Measurements from ENCODE around the gene SUCO.
A peak's percentile ranks its signal among the peaks of the same experiment; 100 is the strongest.

SUCO gene

DNA sequence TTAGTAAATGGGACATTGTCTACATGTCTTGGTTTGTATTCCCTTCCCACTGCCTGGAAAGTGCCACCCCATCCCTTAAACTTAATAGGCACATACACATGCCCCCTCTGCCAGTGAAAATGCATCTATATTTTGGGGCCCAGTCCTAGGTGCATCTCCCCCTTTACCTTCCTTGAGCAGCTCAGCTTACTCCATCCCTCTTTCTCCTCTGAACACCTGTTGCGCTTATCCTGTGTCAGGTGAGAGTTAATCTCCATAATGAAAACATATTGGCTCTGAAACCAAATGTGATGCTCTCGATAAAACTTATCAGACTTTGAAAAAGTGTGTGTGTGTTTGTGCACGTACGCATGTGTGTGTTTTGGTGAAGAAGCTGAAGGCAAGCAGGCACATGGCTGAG is 15.4 kb upstream of the SUCO start:
- DNase-seq = no peak

DNA sequence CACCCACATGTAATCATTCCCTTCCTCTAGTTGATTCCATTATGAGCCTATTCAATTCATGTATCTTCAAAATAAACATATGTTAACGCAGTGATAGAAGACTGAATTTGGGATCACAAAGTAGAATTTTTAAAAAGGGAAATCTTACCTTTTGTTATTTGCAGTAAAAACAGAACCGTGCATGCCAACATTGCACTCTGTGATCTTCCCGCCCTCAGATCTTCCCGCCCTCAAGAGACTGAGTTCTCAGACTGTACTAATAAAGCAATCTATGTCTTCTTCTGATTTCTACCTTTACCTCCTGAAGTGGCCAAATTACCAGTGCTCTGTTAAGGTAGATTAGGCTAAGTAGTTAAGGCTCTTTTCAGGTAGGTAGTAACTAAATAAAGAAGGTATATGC is 3.6 kb upstream of the SUCO start:
- DNase-seq = no peak

DNA sequence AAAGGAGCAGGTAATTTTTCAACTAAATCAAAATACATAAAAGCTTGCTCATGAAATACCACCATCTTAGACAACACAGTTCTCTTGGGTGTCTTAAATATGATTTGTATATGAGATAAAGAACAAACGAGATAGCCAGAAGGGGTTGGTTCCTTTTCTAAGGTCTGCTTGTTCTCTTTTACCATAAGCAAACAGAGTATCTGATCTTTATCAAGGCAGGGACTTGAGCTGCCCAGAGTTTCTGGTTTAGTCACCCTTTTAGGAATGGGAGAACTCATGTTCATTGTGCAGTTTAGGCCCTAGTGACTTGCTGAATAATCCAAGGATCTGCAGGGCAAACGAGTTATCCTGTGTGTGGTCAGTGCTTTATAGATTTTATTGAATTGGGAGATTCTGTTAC is 3.0 kb upstream of the SUCO start:
- no peak for DNase-seq

DNA sequence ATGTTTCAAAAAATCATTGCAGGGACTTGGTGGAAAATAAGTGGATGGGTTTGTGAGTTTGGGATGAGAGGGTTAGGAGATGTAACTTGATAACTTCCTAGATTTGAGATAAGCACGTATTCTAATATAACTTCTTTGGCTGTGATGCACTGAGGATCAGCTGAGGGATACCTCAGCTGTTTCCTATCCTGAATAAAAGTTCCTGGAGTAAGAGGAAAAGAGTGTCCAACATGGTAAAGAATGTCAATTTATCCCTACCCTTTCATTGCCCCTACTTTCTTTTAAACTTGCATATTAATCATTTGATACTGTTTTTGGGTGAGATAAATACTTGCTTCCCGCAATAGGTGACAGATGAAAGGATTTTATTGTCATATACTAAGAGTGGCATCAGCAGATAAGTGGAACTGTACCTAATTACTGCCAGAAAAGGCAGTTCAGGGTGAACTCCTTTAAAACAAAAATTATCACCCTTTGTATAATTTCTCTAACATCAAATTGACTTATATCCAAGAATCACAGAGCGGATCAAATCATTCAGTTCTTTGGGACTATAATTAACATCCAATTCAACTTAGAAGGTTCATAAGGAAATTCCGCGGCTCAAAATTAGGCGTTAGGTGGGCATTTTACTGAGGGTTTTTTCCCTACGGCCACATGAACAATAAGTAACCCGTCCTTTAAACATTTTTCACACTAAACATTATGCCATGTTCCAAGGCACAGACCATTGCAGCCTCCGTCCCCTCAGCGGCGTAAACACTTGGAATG is 1.4 kb upstream of the SUCO start:
- no peak for DNase-seq

DNA sequence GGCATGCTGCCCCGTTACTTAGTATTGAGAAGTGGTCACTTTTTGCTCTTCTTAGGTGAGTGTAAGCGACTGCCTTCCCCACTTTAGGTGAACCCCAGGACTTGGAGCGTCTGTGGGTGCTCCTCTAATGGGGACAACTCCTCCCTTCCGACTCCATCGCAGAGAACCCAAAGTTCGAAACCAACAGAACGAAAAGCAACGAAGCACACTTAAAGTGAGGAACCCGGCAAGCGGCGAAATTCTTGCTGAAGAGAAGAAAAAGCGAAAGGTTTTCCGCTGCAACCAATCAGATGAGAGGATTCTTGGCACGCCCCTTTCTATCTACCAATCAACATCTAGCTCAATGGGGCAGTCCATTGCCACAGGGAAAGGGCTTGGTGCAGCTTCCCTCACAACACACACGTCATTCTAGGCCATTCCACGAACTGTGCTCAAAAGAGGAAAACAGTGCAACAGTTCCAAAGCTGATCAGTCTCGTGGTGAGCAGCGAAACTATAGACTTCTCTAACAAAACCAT is 709 bp upstream of the SUCO start:
- peak; percentile 95 for DNase-seq

DNA sequence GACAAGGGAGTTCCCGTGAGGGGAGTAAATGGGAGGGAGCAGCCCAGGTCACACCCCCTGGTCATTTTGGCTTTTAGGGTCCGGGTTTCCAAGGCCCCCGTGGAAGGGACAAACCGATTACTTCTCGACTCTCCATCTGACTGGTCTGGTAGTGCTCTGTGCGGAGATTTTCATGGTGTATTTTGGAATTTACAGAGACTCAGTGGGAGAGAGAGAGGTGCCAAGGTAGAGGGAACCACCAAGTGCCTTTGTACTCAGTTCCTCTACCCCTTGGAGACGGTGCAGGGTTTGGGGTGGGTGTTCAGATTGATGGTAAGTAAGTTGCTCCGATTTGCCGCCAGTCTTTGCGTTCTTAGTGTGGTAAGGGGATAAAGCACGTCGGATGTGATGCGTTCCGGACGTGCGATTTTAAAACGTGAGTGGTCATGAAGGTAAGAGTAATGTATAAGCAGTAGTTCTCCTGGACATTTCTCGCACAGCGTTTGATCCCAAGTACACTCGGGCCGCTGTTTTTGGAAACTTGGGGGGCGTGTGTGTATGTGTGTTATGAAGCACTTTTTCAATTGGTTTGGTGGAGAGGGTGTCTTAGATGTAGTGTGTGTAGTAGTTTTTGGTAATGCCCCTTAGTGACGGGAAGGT is 682 bp downstream of the SUCO start:
- peak; percentile 49 for DNase-seq

DNA sequence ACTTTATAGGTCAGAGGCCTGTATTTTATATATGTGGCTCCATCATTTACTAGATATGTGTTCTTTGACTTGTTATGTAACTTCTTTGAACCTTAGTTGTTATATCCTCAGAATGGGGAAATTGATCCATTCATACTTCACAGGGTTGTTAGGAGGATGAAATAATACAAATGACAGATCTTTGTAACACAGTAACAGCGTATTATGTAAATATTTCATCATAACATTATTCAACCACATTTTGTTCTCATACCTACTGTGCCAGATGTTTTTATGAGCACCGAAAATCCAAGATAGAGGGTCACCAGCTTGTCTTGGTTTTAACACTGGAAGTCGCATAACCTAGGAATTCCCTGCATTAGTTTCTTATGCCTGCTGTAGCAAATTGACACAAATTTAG is 3.3 kb downstream of the SUCO start:
- DNase-seq = no peak

DNA sequence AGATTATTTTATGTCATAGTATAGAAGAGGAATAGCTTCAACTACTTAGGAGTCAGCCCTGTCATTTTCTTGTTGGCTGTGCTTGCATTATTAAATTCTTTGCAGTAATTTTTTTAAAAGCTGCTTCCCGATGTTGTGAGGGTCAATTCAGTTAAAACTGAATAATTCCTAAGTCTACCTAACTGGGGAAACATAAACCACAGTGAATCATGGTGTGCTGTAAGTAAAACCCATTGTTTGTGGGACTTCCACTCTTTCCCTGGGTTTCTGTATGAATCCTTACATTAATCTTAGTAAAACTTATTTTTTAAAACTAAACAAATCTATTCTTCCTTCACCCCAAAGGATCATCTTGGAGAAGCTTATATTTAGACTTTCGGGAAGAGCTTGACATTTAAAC is 4.4 kb downstream of the SUCO start:
- no peak for DNase-seq

DNA sequence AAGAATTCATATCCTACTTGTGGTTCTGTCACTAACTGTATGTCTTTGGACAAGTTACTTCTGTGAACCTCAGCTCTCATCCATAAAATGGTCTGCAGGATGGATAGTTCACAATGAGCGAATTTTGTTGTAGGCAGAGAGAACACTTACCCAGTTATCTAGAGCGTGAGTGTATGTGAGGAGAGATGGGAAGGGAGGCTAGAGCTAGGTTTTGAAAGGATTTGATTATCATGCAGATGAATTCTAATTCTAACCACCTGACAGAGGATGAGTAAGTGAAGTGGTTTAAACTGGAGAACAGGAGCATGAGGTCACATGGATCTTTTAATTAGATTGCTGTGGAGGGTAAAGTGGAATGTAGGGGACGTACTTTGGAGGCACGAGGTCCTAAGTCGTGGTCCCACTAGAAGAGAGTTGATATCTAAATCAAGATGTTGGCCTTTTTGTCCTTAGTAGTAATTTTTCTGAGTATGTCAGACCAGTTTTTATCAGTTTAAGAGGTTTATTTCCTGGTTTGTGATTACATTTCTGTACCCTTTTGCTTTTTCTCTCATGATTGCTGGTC is 5.0 kb downstream of the SUCO start:
- no peak for DNase-seq

DNA sequence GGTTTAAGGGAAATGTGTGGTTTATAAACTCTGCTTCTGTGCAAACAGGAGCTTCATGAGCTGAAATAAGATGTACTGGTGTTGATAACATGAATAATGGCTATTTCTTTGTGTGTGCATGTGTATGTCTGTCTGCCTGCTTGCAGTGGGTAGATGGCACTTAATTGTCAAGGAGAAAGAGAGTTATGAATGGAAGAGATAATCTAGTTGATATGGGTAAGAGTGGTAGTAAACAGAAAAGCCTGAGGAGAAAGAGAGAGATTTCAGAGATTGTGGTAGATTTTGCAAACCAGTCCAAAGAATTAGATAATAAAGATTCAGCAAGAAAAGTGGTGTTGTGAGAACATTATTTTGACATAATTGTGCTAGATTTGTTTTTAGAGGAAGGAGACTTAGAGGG is 7.7 kb downstream of the SUCO start:
- no peak for DNase-seq

DNA sequence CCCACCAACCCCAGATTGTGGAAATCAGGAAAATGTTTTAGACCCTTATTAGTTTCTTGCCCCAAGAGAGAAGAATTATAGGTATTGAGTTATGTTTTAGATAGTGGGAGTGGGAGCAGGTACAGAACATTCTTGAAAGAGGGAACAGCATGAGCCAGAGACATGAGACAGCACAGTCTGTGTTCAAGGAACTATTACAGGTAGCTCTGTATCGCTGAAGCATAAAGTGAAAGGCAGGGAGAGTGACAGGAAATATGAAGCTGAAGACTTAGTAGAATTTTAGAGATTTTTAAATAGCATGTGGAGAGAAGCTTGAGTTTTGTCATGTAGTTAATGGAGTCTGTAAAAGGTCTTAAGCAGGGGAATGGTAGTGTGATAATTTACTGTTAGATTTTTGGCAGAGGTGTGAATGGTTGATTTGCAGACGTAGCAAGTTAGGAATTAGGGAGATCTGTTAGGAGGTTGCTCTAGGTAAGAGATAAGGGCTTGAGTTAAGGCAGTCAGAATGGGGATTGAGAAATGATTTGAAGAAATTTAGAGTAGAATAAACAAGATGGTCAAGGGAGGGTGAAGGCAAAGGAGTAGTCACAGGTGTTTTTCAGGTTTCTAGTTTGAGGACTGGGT is 11.6 kb downstream of the SUCO start:
- no peak for DNase-seq

DNA sequence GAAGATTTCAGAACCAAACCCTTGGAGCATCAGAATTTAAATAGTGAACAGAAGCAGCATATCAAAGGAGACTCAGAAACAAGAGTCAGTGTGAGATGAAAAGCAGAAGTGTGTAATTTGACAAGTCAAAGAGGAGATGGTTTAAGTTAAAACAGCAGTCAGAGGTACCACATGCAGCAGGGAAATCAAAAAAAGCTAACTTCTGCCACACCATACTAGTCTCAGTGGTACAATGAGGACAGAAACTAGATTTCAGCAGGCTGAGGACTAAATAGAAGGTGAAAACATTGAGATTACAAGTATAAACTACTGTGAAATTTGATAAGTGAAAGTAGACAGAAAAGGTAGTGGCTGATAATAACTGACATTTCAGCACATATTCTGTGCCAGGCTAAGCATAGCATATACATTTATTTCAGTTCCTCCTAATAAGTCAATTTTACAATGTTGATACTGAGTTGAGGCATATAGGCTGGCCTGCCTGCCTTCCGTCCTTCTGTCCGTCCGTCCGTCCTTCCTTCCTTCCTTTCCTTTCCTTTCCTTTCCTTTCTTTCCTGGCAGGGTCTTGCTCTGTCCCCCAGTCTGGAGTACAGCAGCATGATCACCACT is 12.6 kb downstream of the SUCO start:
- DNase-seq = no peak

DNA sequence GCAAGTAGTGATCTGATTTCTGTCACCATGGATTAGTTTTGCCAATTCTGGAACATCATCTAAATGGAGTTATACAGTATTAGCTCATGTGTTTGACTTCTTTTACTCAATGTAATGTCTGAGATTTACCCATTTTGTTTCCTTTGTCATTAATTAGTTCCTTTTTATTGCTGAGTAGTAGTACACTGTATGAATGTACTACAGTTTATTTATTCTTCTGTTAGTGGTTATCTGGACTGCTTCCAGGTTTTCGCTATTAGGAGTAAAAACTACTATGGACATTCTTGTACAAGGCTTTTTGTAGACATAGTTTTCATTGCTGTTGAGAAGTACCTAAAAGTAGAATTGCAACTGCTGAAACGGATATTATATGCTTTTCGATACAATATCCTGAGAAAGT is 14.1 kb downstream of the SUCO start:
- DNase-seq = no peak

DNA sequence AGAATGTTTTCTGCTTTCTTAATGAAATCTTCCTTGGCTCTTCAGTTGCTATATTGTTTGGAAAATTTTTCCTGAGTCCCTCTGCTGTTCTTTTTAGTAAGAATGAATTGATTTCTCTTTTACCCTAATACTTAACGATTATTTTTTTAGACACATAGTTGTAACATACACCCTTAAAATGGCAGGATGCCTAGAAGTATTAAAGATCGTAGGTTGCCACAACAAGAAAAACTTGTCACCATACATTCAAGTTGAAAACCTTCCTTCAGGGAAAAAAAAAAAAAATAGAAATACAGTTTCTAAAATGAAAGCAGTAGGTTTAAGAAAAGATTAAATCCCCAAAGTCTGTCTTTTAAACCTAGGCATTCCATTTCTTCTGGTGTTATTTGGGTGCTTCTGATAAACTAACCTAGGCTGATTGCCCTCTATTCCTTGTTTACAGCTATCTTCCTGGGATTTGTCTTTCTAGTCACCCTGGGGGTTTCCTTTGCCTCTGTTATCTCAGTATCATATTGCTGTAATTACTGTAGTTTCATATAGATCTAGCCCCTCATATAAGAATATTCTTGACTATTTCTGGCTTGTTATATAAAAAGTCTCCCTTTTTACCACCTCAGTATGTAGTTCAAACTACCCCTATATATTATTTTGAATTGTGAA is 16.8 kb downstream of the SUCO start:
- no peak for DNase-seq

DNA sequence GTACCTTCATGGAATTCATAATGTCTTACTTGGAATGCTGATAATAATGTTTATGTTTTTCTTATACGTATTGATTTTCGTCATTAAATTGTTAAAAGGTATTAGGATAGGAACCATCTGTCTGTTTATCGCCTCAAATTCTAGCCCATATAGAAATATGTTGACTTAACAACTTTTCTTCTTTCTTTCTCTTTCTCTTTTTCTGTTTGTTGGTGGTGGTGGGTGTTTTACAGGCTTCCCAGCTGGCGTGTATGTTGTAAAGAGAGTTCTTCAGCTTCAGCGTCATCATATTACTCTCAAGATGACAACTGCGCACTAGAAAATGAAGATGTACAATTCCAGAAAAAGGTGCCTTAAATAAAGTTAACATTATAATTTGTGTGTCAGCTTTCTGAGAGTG is 18.3 kb downstream of the SUCO start:
- no peak for DNase-seq

DNA sequence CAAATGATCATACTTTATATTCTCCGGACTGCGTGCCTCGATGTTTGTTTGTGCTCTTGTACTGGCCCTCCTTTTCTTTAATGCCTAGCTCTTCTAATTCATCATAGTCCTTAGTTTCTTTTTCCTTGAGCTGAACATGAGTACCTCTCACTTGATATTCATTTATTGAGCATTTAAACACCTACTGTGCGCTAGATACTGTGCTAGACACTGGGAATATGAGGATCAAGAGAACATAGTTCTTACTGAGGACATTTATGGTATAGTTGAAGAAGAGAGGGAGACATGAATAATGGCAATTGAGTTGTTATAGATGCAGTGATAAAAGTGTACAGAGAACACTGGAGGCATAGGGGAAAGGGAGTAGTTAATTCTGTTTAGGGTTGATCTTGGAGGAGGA is 22.0 kb downstream of the SUCO start:
- no peak for DNase-seq

DNA sequence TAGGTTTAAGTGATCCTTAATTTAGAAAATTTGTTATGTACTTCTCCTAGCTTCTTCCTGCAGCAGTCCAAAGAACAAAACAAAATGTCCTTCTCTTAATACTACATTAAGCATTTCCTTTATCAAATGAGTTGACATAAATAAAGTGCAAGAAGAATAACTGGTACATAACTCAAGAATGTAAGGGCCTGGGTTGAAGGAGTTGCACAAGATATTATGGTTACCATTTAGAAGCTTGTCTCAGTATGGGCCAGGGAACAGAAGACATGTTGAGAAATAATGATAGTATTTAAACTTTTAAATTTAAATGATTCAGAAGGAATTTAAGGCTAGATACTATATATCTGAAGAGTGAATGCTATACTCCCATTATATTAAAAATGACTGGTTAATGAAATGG is 23.5 kb downstream of the SUCO start:
- DNase-seq = no peak

DNA sequence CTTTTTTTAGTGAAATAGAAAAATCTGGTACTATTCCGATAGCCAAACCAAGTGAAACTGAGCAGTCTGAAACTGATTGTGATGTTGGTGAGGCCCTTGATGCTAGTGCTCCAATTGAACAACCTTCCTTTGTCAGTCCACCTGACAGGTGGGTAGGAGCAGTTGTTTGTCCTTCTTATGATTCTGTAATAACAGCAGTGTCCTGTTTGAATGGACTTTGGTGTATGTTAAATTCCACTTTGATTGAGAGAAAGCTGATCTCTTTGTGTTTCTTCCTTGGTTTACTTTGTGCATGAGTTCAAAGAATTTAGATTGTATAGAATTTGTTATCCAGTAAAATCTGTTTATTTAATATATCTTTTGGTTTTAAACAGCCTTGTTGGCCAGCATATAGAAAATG is 24.3 kb downstream of the SUCO start:
- no peak for DNase-seq

DNA sequence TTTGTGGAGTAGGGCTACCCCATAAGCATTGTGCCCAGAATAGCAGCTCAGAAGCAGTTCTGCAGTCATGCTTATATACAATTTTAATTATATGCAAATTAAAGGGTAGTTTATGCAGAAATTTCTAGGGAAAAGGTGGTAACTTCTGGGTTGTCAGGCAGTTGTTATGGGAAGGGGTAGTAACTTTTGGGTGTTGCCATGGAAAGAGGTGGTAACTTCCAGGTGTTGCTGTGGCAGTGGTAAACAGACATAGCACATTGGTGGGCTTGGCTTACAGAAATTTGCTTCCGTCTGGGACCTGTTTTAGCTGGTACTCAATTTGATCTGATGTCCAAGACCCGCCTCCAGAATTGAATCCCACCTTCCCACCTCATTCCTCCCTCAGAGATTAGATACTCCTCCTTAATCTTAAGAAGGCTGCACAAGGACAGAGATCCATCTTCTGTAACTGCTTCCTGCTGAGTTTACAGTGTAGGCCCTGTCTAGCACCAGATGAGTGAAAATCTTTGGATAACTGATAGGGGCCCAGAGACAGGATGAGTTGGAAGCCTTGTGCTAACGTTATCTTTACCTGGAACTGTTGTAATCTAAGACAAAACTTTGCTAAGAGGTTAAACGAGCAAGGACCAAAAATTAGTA is 26.7 kb downstream of the SUCO start:
- DNase-seq = no peak

DNA sequence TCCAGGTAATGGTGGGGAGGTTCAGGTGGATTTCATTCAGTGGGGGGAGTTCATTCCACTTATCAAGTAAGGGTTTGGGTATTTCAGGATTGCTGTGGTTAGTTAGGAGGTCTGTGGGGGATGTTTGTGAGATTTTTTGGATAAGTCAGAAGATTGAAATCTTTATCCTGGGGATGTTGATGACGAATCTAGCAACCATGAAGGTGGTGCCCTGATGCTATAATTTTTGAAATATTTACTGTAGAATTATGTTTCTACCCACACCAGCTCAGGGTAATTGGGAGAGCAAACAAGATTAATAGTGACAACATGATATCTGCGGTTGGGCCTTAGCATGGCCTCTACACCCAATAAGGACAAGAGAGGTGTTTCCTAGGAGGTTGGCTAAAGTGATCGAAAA is 28.3 kb downstream of the SUCO start:
- DNase-seq = no peak

DNA sequence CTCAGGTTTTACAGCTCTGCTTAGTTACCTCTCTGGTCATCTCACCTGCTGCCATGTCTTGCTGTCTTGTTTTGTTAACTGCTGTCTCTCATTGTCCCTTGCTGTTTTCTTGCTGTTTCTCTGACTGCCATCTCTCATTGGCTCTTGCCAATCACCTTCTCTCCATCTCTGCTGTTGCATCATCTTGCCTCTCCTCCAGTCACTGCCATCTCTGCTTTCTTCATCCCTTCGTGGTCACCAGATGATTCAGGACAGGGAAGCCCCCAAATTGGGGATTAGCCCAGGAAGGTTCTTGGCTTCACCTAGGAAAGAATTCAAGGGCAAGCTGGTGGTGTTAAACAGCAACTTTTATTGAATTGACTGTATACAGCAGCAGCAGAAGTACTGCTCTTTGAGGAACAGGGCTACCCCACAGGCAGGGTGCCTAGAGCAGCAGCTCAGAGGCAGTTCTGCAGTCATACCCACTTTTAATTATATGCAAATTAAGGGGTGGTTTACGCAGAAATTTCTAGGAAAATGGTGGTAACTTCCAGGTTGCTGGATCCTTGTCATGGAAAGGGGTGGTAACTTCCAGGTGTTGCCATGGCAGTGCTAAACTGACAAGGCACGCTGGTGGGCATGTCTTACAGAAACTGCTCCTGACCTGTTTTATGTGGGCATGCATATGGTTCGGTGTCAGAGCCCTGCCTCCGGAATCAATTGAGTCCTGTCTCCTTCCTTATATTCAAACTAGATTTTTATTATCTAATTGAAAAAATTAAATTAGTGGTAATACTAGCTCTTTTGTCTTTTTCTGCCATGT is 33.4 kb downstream of the SUCO start:
- no peak for DNase-seq

DNA sequence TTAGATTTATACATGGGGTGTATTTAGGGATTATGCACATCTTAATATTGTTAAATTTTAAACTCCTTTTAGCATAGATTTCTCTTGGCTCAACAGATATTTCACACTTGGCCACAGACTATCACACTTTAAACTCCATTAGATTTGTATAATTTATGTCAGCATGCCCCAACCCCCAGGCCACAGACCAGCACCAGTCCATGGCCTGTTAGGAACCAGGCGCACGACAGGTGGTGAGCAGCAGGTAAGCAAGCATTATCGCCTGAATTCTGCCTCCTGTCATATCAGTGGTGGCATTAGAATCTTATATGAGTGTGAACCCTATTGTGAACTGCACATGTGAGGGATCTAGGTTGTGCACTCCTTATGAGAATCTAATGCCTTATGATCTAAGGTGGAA is 34.8 kb downstream of the SUCO start:
- no peak for DNase-seq
